Activated T-helper 1 cell treated with anti-CD3 and anti-CD28 coated beads, Interleukin-12 subunit alpha, Interleukin-12 subunit beta, Interleukin-2, Interleukin-4 antibody, amounts not matched to agents 30 ng/mL and 10 ng/mL and 1 ng/mL, durations not matched to agents 14 hours and 24 hours and 36 hours (primary cell): ENCODE results near the gene WDPCP. TPM values are rescaled to one million over a fixed set of nuclear protein-coding genes. Genes with fewer than 3 reads are reported as not detected.
"Not testable (repeated sequence)": the region's sequence is repeated elsewhere in the genome, so short reads cannot be mapped to it uniquely, and the experiment has no call there.

Source experiments
- DNase-seq: peaks from one replicate; pipeline ENCODE4 v3.0.0; 2021; ENCODE audit warnings: low spot score
- H3K27ac Mint-ChIP-seq: one replicate; pipeline ENCODE4 v1.8.0; 2021; ENCODE audit warnings: mild to moderate bottlenecking, mixed read lengths
- H3K27me3 Mint-ChIP-seq: one replicate; pipeline ENCODE4 v1.8.0; 2022; ENCODE audit warnings: mild to moderate bottlenecking, moderate library complexity, mixed read lengths; ENCODE audit not compliant: insufficient read depth
- H3K36me3 Mint-ChIP-seq: one replicate; pipeline ENCODE4 v1.8.0; 2021; ENCODE audit warnings: low read depth, mixed read lengths
- H3K4me1 Mint-ChIP-seq: one replicate; pipeline ENCODE4 v1.8.0; 2021; ENCODE audit warnings: low read depth, mixed read lengths
- H3K4me3 Mint-ChIP-seq: one replicate; pipeline ENCODE4 v1.8.0; 2021; ENCODE audit warnings: mild to moderate bottlenecking, moderate library complexity, mixed read lengths
- H3K9me3 Mint-ChIP-seq: one replicate; pipeline ENCODE4 v1.8.0; 2021; ENCODE audit warnings: mixed read lengths
- intact Hi-C: fragments of 100-400 bp; cut with micrococcal nuclease; formaldehyde crosslinking; loops from one replicate; pipeline ENCODE4 v1.15.1; 2024
- total RNA-seq: library from RNA; stranded (reverse); gene quantifications from 2 replicates; pipeline ENCODE4 v1.2.3, GENCODE V29; 2022

Gene WDPCP
- total RNA-seq, 1 donor from 2014 or later = 7.7 TPM

DNA sequence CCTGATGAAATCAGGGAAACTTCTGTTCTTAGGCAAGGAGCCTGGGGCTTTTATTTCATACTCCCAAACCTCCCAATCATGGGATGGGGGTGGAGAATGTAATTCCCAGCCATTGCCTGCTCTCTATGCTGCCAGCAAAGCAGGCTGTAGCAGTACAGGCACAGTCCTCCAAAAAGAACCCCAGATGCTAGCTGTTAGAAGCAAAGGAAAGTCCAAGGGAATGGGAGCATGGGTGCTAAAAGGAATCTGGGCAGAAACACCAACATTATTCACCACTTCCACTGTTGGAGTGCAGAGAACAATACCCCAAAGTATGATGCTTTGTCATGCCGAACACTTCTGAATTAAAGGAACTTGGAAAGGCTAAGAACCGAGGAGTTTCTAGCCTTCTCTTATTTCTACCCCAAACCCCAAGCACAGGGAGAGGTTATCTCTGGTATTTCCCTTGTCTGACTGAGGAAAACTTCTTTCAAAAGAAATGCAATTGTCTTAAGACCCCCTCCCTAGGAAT is 25.2 kb upstream of the WDPCP start:
- H3K36me3 Mint-ChIP-seq = no peaks in the 10 kb centered on the region

GRCh38 chr2:63610525-63610924 is 22.2 kb upstream of the WDPCP start:
- H3K36me3 Mint-ChIP-seq = peaks cover 10% of the 10 kb centered on the region
- H3K27ac Mint-ChIP-seq = no peak overlapping the region
- H3K9me3 Mint-ChIP-seq = no peaks in the 10 kb centered on the region
- H3K4me1 Mint-ChIP-seq = no peaks in the 10 kb centered on the region
- intact Hi-C loops = no loop called here
- H3K4me3 Mint-ChIP-seq = no peak overlapping the region
- no peak for DNase-seq
- H3K27me3 Mint-ChIP-seq = peaks cover 4% of the 10 kb centered on the region

More for the DNA sequence above, 25.2 kb upstream of the WDPCP start:
- DNase-seq = no peak
- H3K27ac Mint-ChIP-seq = no peak overlapping the region
- H3K4me3 Mint-ChIP-seq = no peak overlapping the region
- intact Hi-C loops = no loop called here
- H3K9me3 Mint-ChIP-seq = no peaks in the 10 kb centered on the region
- H3K27me3 Mint-ChIP-seq = peaks cover 10% of the 10 kb centered on the region
- H3K4me1 Mint-ChIP-seq = no peaks in the 10 kb centered on the region

DNA sequence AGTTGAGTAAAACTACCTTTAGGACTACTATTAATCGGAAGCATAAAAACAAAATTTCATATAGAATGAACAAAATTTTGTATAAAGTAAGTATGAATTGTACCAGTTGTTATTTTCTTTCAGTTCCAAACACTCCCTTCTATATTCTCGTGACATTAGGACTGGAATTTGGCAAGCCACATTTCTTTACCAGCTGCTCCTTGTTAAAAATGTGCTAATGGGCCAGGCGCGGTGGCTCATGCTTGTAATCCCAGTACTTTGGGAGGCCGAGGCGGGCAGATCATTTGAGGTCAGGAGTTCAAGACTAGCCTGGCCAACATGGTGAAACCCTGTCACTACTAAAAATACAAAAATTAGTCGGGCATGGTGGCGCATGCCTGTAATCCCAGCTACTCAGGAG is 20.6 kb upstream of the WDPCP start:
- not testable (repeated sequence) for H3K9me3 Mint-ChIP-seq, H3K27me3 Mint-ChIP-seq

GRCh38 chr2:63604666-63605065 is 16.4 kb upstream of the WDPCP start:
- Mint-ChIP-seq H3K36me3 (peaks cover 42% of the 10 kb centered on the region), H3K4me3 (no peak overlapping the region)

More for the DNA sequence above, 20.6 kb upstream of the WDPCP start:
- peaks cover 20% of the 10 kb centered on the region for H3K36me3 Mint-ChIP-seq
- DNase-seq, intact Hi-C loops, H3K4me3 Mint-ChIP-seq, H3K27ac Mint-ChIP-seq, H3K4me1 Mint-ChIP-seq: not testable (repeated sequence)

DNA sequence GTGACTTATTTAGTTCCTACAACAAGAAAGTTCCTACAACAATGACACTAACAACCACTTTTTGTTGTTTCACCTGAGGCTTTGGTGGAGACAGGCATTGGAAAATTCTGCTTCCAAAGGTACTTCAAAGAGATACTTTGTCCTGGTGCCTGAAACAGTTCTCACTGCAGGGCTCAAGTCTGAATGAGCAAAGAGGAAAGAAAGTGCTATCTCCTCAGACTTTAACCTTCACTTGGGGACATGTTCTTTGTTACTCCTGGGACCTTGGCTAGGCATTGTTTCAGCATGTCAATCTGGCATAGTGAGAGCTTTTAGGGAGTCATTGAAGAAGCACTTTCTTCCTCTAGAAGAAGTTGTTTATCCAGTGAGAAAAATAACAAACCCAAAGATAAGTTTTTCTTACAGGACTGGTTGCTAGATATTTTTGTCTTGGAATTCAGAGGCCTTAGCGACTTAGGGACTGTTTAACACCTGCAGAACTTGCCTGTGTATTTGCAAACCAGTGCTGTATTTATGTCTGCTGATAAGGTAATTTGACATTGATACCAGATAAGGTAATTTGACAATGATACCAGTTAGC is 12.7 kb upstream of the WDPCP start:
- intact Hi-C loops = no loop called here
- DNase-seq = no peak
- peaks cover 42% of the 10 kb centered on the region for H3K36me3 Mint-ChIP-seq
- no peak overlapping the region for H3K4me3 Mint-ChIP-seq
- H3K27ac Mint-ChIP-seq = no peak overlapping the region
- no peaks in the 10 kb centered on the region for H3K9me3 Mint-ChIP-seq
- no peaks in the 10 kb centered on the region for H3K27me3 Mint-ChIP-seq
- no peaks in the 10 kb centered on the region for H3K4me1 Mint-ChIP-seq

More at GRCh38 chr2:63604666-63605065, 16.4 kb upstream of the WDPCP start:
- no peaks in the 10 kb centered on the region for H3K27me3 Mint-ChIP-seq
- H3K9me3 Mint-ChIP-seq = no peaks in the 10 kb centered on the region
- no peak for DNase-seq
- H3K4me1 Mint-ChIP-seq = no peaks in the 10 kb centered on the region
- intact Hi-C loops = no loop called here
- H3K27ac Mint-ChIP-seq = no peak overlapping the region

- intact Hi-C loops = no loop called here
- no peak overlapping the region for H3K27ac Mint-ChIP-seq
- peaks cover under 1% of the 10 kb centered on the region for H3K4me1 Mint-ChIP-seq
- H3K27me3 Mint-ChIP-seq = no peaks in the 10 kb centered on the region
- H3K36me3 Mint-ChIP-seq = peaks cover 42% of the 10 kb centered on the region
- no peak for DNase-seq
- H3K9me3 Mint-ChIP-seq = no peaks in the 10 kb centered on the region
- no peak overlapping the region for H3K4me3 Mint-ChIP-seq
Measured at GRCh38 chr2:63598981-63599380, 10.7 kb upstream of the WDPCP start.

DNA sequence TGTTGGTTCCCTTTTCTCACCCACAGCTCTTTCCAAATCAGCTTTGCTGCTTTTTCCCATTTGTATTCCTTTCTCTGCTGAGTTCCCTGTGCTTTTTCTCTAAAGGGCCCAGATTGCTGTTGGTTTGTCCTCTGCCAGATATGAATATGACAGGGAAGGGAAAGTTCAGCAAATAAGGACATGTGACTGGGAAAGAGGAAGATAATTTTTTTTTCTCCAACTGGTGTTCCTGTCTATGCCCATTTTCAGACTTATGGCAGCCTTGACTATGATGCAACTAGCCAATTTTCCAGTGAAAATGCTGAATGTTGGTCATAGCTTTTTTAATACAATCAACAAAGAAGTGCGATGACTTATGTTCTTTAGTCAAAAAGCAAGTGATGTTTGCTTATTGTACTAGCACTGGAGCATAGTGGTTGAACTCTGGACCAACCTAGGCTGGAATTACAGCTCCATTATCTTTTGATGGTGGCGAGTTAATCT is 8.2 kb upstream of the WDPCP start:
- Mint-ChIP-seq H3K4me1 (peaks cover 11% of the 10 kb centered on the region), H3K27me3 (no peaks in the 10 kb centered on the region), H3K36me3 (peaks cover 34% of the 10 kb centered on the region), H3K9me3 (no peaks in the 10 kb centered on the region), H3K4me3 (no peak overlapping the region), H3K27ac (no peak overlapping the region)
- DNase-seq = no peak
- intact Hi-C loops = no loop called here

GRCh38 chr2:63594660-63595059 is 6.4 kb upstream of the WDPCP start:
- no peaks in the 10 kb centered on the region for H3K9me3 Mint-ChIP-seq
- H3K36me3 Mint-ChIP-seq = peaks cover 30% of the 10 kb centered on the region
- no peaks in the 10 kb centered on the region for H3K27me3 Mint-ChIP-seq
- no peak overlapping the region for H3K4me3 Mint-ChIP-seq
- DNase-seq = no peak
- H3K4me1 Mint-ChIP-seq = peaks cover 28% of the 10 kb centered on the region
- intact Hi-C loops = no loop called here
- H3K27ac Mint-ChIP-seq = no peak overlapping the region

DNA sequence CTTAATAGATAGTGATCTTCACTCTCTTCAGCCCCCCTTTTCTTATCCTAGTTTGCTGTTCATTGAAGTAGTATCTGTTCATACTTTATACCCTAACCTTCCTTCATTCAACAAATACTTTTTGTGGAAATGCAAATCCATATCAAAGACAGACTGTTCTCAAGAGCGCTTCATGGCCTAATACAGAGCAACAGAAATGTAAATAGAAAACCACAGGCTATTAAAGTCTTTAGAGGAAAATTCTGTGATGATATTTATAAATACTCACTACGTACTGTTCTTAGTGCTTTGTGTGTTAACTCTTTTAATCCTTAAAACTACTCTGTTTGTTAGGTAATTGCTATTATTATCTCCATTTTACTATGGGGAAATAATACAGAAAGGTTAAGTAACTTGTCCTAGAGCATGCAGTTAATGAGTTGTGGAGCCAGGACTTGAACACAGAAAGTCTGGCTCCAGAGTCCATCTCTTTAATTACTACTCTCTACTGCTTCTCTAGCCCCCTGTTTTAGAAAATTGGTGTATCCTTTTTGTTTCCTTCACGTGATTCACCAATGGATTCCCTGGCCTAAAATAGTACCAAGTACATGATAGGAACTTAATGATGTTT is 3.4 kb upstream of the WDPCP start:
- Mint-ChIP-seq H3K4me1 (peaks cover 42% of the 10 kb centered on the region), H3K4me3 (no peak overlapping the region), H3K36me3 (peaks cover 28% of the 10 kb centered on the region), H3K9me3 (no peaks in the 10 kb centered on the region), H3K27me3 (no peaks in the 10 kb centered on the region), H3K27ac (no peak overlapping the region)
- intact Hi-C loops = no loop called here
- no peak for DNase-seq

- H3K4me1 Mint-ChIP-seq = peaks cover 43% of the 10 kb centered on the region
- H3K27ac Mint-ChIP-seq = peak overlapping the region; percentile 29
- no peaks in the 10 kb centered on the region for H3K9me3 Mint-ChIP-seq
- peak overlapping the region; percentile 97 for H3K4me3 Mint-ChIP-seq
- H3K36me3 Mint-ChIP-seq = peaks cover 25% of the 10 kb centered on the region
- no peaks in the 10 kb centered on the region for H3K27me3 Mint-ChIP-seq
- intact Hi-C loops = no loop called here
- no peak for DNase-seq
Measured at GRCh38 chr2:63590626-63591408, 2.5 kb upstream of the WDPCP start.

GRCh38 chr2:63589148-63589958 is 1.1 kb upstream of the WDPCP start:
- DNase-seq = no peak
- Mint-ChIP-seq H3K4me3 (peak overlapping the region; percentile 97), H3K36me3 (peaks cover 13% of the 10 kb centered on the region), H3K9me3 (no peaks in the 10 kb centered on the region), H3K27ac (peak overlapping the region; percentile 90), H3K27me3 (no peaks in the 10 kb centered on the region), H3K4me1 (peaks cover 43% of the 10 kb centered on the region)
- intact Hi-C loops = loop anchor here (2.0 to 10.0 kb wide), 7 partner anchors 623 to 1897 kb away; partner anchors contain the start of genes CEP68, LGALSL, SLC1A4 and SPRED2

- Mint-ChIP-seq H3K4me1 (peaks cover 35% of the 10 kb centered on the region), H3K27ac (peak overlapping the region; percentile 90)
- DNase-seq = peak; percentile 1
Measured at GRCh38 chr2:63587814-63588384, 378 bp downstream of the WDPCP start.

More at GRCh38 chr2:63587814-63588384, 378 bp downstream of the WDPCP start:
- Mint-ChIP-seq H3K9me3 (no peaks in the 10 kb centered on the region), H3K36me3 (peaks cover 8% of the 10 kb centered on the region), H3K27me3 (peaks cover 2% of the 10 kb centered on the region), H3K4me3 (peak overlapping the region; percentile 97)
- intact Hi-C loops = loop anchor here (1.0 to 10.0 kb wide), 17 partner anchors 253 to 1896 kb away; partner anchors contain the start of genes ACTR2, AFTPH, CCT4 and CEP68
